NCI-H226 (cell line): Measurements from ENCODE around the gene ACTR8.

Experiments
- DNase-seq: peaks from one replicate; pipeline ENCODE4 v3.0.0-alpha.2; 2015

The ACTR8 gene

GRCh38 chr3:53833700-53834099, 48.3 kb downstream of the ACTR8 start:
- DNase-seq: no peak

- no peak for DNase-seq
Measured at GRCh38 chr3:53833053-53833645, 48.8 kb downstream of the ACTR8 start.

GRCh38 chr3:53830944-53831343, 51.0 kb downstream of the ACTR8 start:
- DNase-seq: no peak

- no peak for DNase-seq
Measured at GRCh38 chr3:53829605-53830004, 52.3 kb downstream of the ACTR8 start.

- no peak for DNase-seq
Measured at GRCh38 chr3:53828581-53828980, 53.4 kb downstream of the ACTR8 start.

- DNase-seq: no peak
Measured at GRCh38 chr3:53826048-53826447, 55.9 kb downstream of the ACTR8 start.

- DNase-seq: no peak
Measured at GRCh38 chr3:53824795-53825194, 57.2 kb downstream of the ACTR8 start.

- DNase-seq: no peak
Measured at GRCh38 chr3:53823956-53824657, 57.8 kb downstream of the ACTR8 start.

GRCh38 chr3:53823026-53823955, 58.7 kb downstream of the ACTR8 start:
- DNase-seq: no peak

- DNase-seq: no peak
Measured at GRCh38 chr3:53822331-53822741, 59.6 kb downstream of the ACTR8 start.

- DNase-seq: peak; percentile 17
Measured at GRCh38 chr3:53821631-53822121, 60.3 kb downstream of the ACTR8 start.

GRCh38 chr3:53820756-53821580, 61.0 kb downstream of the ACTR8 start:
- DNase-seq: no peak

GRCh38 chr3:53820084-53820483, 61.9 kb downstream of the ACTR8 start:
- DNase-seq: no peak

GRCh38 chr3:53819163-53819868, 62.6 kb downstream of the ACTR8 start:
- no peak for DNase-seq

GRCh38 chr3:53818221-53819162, 63.5 kb downstream of the ACTR8 start:
- no peak for DNase-seq

- no peak for DNase-seq
Measured at GRCh38 chr3:53817809-53818208, 64.1 kb downstream of the ACTR8 start.

GRCh38 chr3:53817211-53817610, 64.7 kb downstream of the ACTR8 start:
- no peak for DNase-seq
